Stomach (tissue), 9 donors: ENCODE measurements around the gene ASCC3. TPM values are rescaled to one million over a fixed set of nuclear protein-coding genes. Genes with fewer than 3 reads are reported as not detected.
A peak's percentile ranks its signal among the peaks of the same experiment; 100 is the strongest.

Source experiments
- DNase-seq, 2 donors: peaks; one replicate each; pipeline versions ENCODE4 v3.0.0 to v3.0.0-alpha.2; 2013 to 2019
- H3K27ac ChIP-seq, 5 donors: fragments of 200-600 bp in 4 of 5; sonication (generic) in 4 of 5; one replicate each; pipeline ENCODE4 v1.5.1; 2013 to 2019; ENCODE audit warnings: mild to moderate bottlenecking in 1 of 5, moderate library complexity in 1 of 5
- H3K27me3 ChIP-seq, 3 donors: fragments of 200-600 bp; sonication (generic); one replicate each; pipeline ENCODE4 v1.5.1; 2017 to 2019; ENCODE audit warnings: mixed run types in 1 of 3
- H3K36me3 ChIP-seq, 4 donors: fragments of 200-600 bp; sonication (generic); 1 replicate in 3 of 4; 2 replicates in 1 of 4; pipeline ENCODE4 v1.5.1; 2016 to 2019
- H3K4me1 ChIP-seq, 4 donors: fragments of 200-600 bp; sonication (generic); one replicate each; pipeline ENCODE4 v1.5.1; 2016 to 2019
- H3K4me3 ChIP-seq, 4 donors: fragments of 200-600 bp; sonication (generic) in 3 of 4; one replicate each; pipeline ENCODE4 v1.5.1; 2016 to 2019; ENCODE audit warnings: mild to moderate bottlenecking in 1 of 4
- H3K9me3 ChIP-seq, 4 donors: fragments of 200-600 bp; sonication (generic); one replicate each; pipeline ENCODE4 v1.5.1; 2016 to 2019
- EP300 ChIP-seq: sonication (generic); formaldehyde crosslinking; IDR thresholded peaks from one replicate; pipeline ENCODE4 v1.6.1; 2017; ENCODE audit warnings: antibody characterized with exemption
- POLR2A ChIP-seq, 4 donors: fragments of 450-650 bp; IDR thresholded peaks; one replicate each; pipeline ENCODE4 v1.6.1; 2016; ENCODE audit warnings: antibody characterized with exemption in 4 of 4, control low read depth in 2 of 4, mild to moderate bottlenecking in 1 of 4, moderate library complexity in 1 of 4
- POLR2AphosphoS5 ChIP-seq, 3 donors: sonication (generic); formaldehyde crosslinking; IDR thresholded peaks; one replicate each; pipeline ENCODE4 v1.6.1; 2016; ENCODE audit warnings: antibody characterized with exemption in 3 of 3
- WGBS, 5 donors: extraction: QIAGEN DNeasy Blood & Tissue Kit in 3 of 5; methylation state at CpG; one replicate each; pipeline versions ENCODE4 v1.1.5 to v1.1.7; 2013 to 2018; 5-methylcytosine and 5-hydroxymethylcytosine counted together
- intact Hi-C: fragments of 100-400 bp; cut with DNase I; formaldehyde crosslinking; loops from one replicate; pipeline ENCODE4 v1.15.1; 2023; ENCODE audit warnings: low total_unique reads
- polyA plus RNA-seq, 3 donors: library from polyadenylated mRNA; stranded (reverse); fragments of 200-250 nt; gene quantifications; one replicate each; pipeline ENCODE4 v1.2.3, GENCODE V29; 2013
- total RNA-seq, 5 donors: library from RNA; depleted of rRNA; stranded (reverse); fragments of >200 nt; gene quantifications; one replicate each; pipeline versions ENCODE4 v1.1.0 to v1.2.3, GENCODE V29; 2014 to 2016
- TF ChIP-seq, protein P1 (sequence below), 7 experiments: fragments of 450-650 bp in 4 of 7; fragments of 200-600 bp in 3 of 7; sonication (generic) in 3 of 7; IDR thresholded peaks; one replicate each; pipeline ENCODE4 v1.5.1; 2016 to 2019; ENCODE audit warnings: antibody characterized with exemption in 7 of 7, control low read depth in 2 of 7, mild to moderate bottlenecking in 1 of 7
- donor health status: healthy with polysubstance abuse.
- donor health status: Bipolar disorder and iron deficiency.
- donor health status: healthy.

The ASCC3 gene
- total and polyA plus RNA-seq, 8 donors: 6.3 to 49.2 (median 19.1) TPM

DNA sequence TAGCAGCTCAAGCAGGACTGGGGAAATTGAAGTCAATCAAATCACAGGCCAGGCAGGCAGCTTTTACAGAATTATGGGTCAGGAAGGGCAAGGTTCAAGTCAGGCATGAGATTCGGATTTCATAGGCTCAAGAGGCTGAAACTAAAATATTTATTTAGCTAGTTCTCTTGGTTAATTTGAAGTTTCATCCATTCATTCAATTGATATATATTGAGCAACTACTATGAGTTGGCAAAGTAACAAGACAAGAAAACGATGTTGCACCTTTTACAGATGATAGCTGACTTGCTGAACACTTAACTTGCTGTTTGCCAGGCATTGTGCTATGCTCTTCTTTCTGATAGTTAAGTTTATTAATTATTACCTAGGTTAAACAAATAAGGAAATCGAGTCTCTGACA is 20.5 kb upstream of the ASCC3 start:
- H3K4me3 ChIP-seq: no peak overlapping the region
- intact Hi-C loops: no loop called here
- peaks cover 0 to 17% (median 6%) of the 10 kb centered on the region in 4 donors for H3K9me3 ChIP-seq
- H3K27ac ChIP-seq: no peak overlapping the region
- TF ChIP-seq POLR2AphosphoS5 (IDR thresholded peaks at IDR 0.05): no peak
- H3K4me1 ChIP-seq: no peaks in the 10 kb centered on the region
- no peak for DNase-seq
- 21 to 50% (median 31%) methylated on average over 3 of the region's 3 CpGs for WGBS, 5 donors
- no peaks in the 10 kb centered on the region for H3K27me3 ChIP-seq
- no peaks in the 10 kb centered on the region for H3K36me3 ChIP-seq

DNA sequence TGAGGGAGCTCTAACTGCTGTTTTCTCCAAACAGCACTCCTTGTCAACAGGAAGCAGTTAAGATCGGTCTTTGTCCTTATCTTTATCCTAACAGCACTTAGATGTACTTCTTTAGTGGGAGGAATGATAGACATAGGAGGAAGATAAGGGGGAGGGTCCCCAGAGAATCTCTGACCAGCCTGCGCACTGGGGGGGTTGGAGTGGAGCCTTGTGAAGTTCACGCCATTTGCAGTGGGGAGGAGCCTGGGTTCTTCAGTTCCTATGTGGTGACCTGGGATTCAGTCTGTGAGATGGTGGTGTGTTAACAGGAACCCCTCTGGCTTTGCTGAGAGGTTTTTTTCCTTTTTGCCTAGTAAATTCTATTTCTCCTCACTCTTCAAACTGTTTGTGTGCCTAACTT is 18.1 kb upstream of the ASCC3 start:
- intact Hi-C loops: no loop called here
- no peak overlapping the region for H3K4me3 ChIP-seq
- WGBS, 5 donors: 81 to 86% (median 82%) methylated on average over 3 of the region's 3 CpGs

GRCh38 chr6:100897671-100898070 is 16.5 kb upstream of the ASCC3 start:
- DNase-seq: no peak
- WGBS, 5 donors: 95 to 99% (median 97%) methylated on average over 4 of the region's 4 CpGs
- Histone ChIP-seq H3K4me1 (no peaks in the 10 kb centered on the region), H3K27ac (no peak overlapping the region), H3K9me3 (peaks cover 0 to 17% (median 6%) of the 10 kb centered on the region in 4 donors), H3K27me3 (no peaks in the 10 kb centered on the region), H3K36me3 (no peaks in the 10 kb centered on the region), H3K4me3 (no peak overlapping the region)
- TF ChIP-seq EP300 (no peak), POLR2A (IDR thresholded peaks at IDR 0.05) (no peak), POLR2AphosphoS5 (IDR thresholded peaks at IDR 0.05) (no peak)
- TF ChIP-seq, protein P1, sequence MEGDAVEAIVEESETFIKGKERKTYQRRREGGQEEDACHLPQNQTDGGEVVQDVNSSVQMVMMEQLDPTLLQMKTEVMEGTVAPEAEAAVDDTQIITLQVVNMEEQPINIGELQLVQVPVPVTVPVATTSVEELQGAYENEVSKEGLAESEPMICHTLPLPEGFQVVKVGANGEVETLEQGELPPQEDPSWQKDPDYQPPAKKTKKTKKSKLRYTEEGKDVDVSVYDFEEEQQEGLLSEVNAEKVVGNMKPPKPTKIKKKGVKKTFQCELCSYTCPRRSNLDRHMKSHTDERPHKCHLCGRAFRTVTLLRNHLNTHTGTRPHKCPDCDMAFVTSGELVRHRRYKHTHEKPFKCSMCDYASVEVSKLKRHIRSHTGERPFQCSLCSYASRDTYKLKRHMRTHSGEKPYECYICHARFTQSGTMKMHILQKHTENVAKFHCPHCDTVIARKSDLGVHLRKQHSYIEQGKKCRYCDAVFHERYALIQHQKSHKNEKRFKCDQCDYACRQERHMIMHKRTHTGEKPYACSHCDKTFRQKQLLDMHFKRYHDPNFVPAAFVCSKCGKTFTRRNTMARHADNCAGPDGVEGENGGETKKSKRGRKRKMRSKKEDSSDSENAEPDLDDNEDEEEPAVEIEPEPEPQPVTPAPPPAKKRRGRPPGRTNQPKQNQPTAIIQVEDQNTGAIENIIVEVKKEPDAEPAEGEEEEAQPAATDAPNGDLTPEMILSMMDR (IDR thresholded peaks at IDR 0.05): no peak
- intact Hi-C loops: no loop called here

More for the DNA sequence above, 18.1 kb upstream of the ASCC3 start:
- Histone ChIP-seq H3K27me3 (no peaks in the 10 kb centered on the region), H3K9me3 (peaks cover 0 to 17% (median 6%) of the 10 kb centered on the region in 4 donors), H3K27ac (no peak overlapping the region), H3K4me1 (no peaks in the 10 kb centered on the region), H3K36me3 (no peaks in the 10 kb centered on the region)
- DNase-seq: no peak
- TF ChIP-seq POLR2A (IDR thresholded peaks at IDR 0.05): no peak
- no peak for TF ChIP-seq EP300
- TF ChIP-seq, protein P1 (IDR thresholded peaks at IDR 0.05): no peak
- no peak for TF ChIP-seq POLR2AphosphoS5 (IDR thresholded peaks at IDR 0.05)

- 69 to 87% (median 81%) methylated on average over 3 of the region's 3 CpGs for WGBS, 5 donors
- no peak for DNase-seq
- Histone ChIP-seq H3K36me3 (no peaks in the 10 kb centered on the region), H3K9me3 (peaks cover 0 to 12% (median 5%) of the 10 kb centered on the region in 4 donors), H3K27ac (no peak overlapping the region), H3K4me3 (no peak overlapping the region), H3K27me3 (no peaks in the 10 kb centered on the region), H3K4me1 (no peaks in the 10 kb centered on the region)
- TF ChIP-seq, protein P1 (IDR thresholded peaks at IDR 0.05): no peak
- no peak for TF ChIP-seq EP300
- no peak for TF ChIP-seq POLR2AphosphoS5 (IDR thresholded peaks at IDR 0.05)
- no peak for TF ChIP-seq POLR2A (IDR thresholded peaks at IDR 0.05)
- intact Hi-C loops: no loop called here
These were observed 12.6 kb upstream of the ASCC3 start for GRCh38 chr6:100893743-100894142.

- Histone ChIP-seq H3K4me3 (no peak overlapping the region), H3K27ac (no peak overlapping the region)
- 68 to 75% (median 69%) methylated on average over 3 of the region's 3 CpGs for WGBS, 5 donors
These were observed 11.6 kb upstream of the ASCC3 start for GRCh38 chr6:100892693-100893092.

More at GRCh38 chr6:100892693-100893092, 11.6 kb upstream of the ASCC3 start:
- Histone ChIP-seq H3K27me3 (no peaks in the 10 kb centered on the region), H3K4me1 (no peaks in the 10 kb centered on the region), H3K36me3 (no peaks in the 10 kb centered on the region), H3K9me3 (peaks cover 0 to 3% (median under 1%) of the 10 kb centered on the region in 4 donors)
- intact Hi-C loops: no loop called here
- TF ChIP-seq, protein P1 (IDR thresholded peaks at IDR 0.05): no peak
- TF ChIP-seq EP300: no peak
- no peak for TF ChIP-seq POLR2A (IDR thresholded peaks at IDR 0.05)
- TF ChIP-seq POLR2AphosphoS5 (IDR thresholded peaks at IDR 0.05): no peak
- peak in 1 of 2 donors; percentile 13 for DNase-seq
